WTC11 (cell line): ENCODE results near the gene MXD3. TPM values are rescaled to one million over a fixed set of nuclear protein-coding genes. Genes with fewer than 3 reads are reported as not detected.
"Not testable (repeated sequence)": the region's sequence is repeated elsewhere in the genome, so short reads cannot be mapped to it uniquely, and the experiment has no call there.

Experiments
- ATAC-seq: fragments of 200-7000 bp; cut with Tn5 transposase; 2 replicates; pipeline ENCODE4 v1.10.0; 2021; ENCODE audit warnings: mild to moderate bottlenecking, moderate library complexity
- CTCF ChIA-PET: fragments of 300-600 bp; sonication (Branson Sonifier 250); formaldehyde crosslinking; loops from one replicate; lab custom pipeline; 2021; ENCODE audit warnings: antibody characterized with exemption; lab: Charles Lee
- POLR2A ChIA-PET: fragments of 350-600 bp; sonication (Branson Sonifier 250); formaldehyde crosslinking; loops from one replicate; lab custom pipeline; 2021; ENCODE audit warnings: antibody characterized with exemption; lab: Charles Lee
- DNase-seq: peaks from one replicate; pipeline ENCODE4 v3.0.0; 2021; ENCODE audit warnings: low spot score
- H3K27ac Mint-ChIP-seq: 2 replicates; pipeline ENCODE4 v1.8.0; 2021; ENCODE audit warnings: mixed read lengths
- H3K27me3 Mint-ChIP-seq: 2 replicates; pipeline ENCODE4 v1.8.0; 2021; ENCODE audit warnings: low read depth, mild to moderate bottlenecking, moderate library complexity, mixed read lengths
- H3K36me3 Mint-ChIP-seq: 2 replicates; pipeline ENCODE4 v1.8.0; 2021; ENCODE audit warnings: mixed read lengths
- H3K4me1 Mint-ChIP-seq: 2 replicates; pipeline ENCODE4 v1.8.0; 2022; ENCODE audit warnings: mixed read lengths
- H3K4me3 Mint-ChIP-seq: 2 replicates; pipeline ENCODE4 v1.8.0; 2021; ENCODE audit warnings: mild to moderate bottlenecking, moderate library complexity, mixed read lengths
- H3K9me3 Mint-ChIP-seq: 2 replicates; pipeline ENCODE4 v1.8.0; 2021; ENCODE audit warnings: mixed read lengths
- ARID4B ChIP-seq: sonication (generic); formaldehyde crosslinking; IDR thresholded peaks from 2 replicates; pipeline ENCODE4 v1.8.0; 2023; ENCODE audit warnings: missing genetic modification reagents, mild to moderate bottlenecking, borderline replicate concordance
- CDX4 ChIP-seq: fragments of 250-450 bp; sonication (Bioruptor Pico); IDR thresholded peaks from 2 replicates; pipeline ENCODE4 v1.9.0; 2021; ENCODE audit warnings: moderate library complexity, mild to moderate bottlenecking, inconsistent platforms, borderline replicate concordance
- E2F5 ChIP-seq: sonication (generic); formaldehyde crosslinking; IDR thresholded peaks from 2 replicates; pipeline ENCODE4 v1.8.1; 2022; ENCODE audit warnings: mild to moderate bottlenecking, moderate library complexity, missing genetic modification reagents
- EMX1 ChIP-seq: fragments of 250-450 bp; sonication (Bioruptor Pico); IDR thresholded peaks from 2 replicates; pipeline ENCODE4 v1.8.0; 2021; ENCODE audit warnings: mild to moderate bottlenecking
- NR1H2 ChIP-seq: sonication (generic); formaldehyde crosslinking; IDR thresholded peaks from 2 replicates; pipeline ENCODE4 v1.9.0; 2021; ENCODE audit warnings: mild to moderate bottlenecking, moderate library complexity, missing genetic modification reagents
- SMAD3 ChIP-seq: sonication (generic); formaldehyde crosslinking; IDR thresholded peaks from 2 replicates; pipeline ENCODE4 v1.8.0; 2022; ENCODE audit warnings: missing genetic modification reagents, mild to moderate bottlenecking, borderline replicate concordance
- SMAD4 ChIP-seq: sonication (generic); formaldehyde crosslinking; IDR thresholded peaks from 2 replicates; pipeline ENCODE4 v1.8.0; 2022; ENCODE audit warnings: mild to moderate bottlenecking, missing genetic modification reagents
- TCF7 ChIP-seq: sonication (generic); formaldehyde crosslinking; IDR thresholded peaks from 2 replicates; pipeline ENCODE4 v1.8.0; 2022; ENCODE audit warnings: mild to moderate bottlenecking, low read depth, missing genetic modification reagents, moderate library complexity
- ZBTB43 ChIP-seq: sonication (generic); formaldehyde crosslinking; IDR thresholded peaks from 2 replicates; pipeline ENCODE4 v1.8.1; 2023; ENCODE audit warnings: mild to moderate bottlenecking, missing genetic modification reagents
- ZNF512 ChIP-seq: sonication (generic); formaldehyde crosslinking; IDR thresholded peaks from 2 replicates; pipeline ENCODE4 v1.8.1; 2022; ENCODE audit warnings: missing genetic modification reagents, borderline replicate concordance
- total RNA-seq: library from RNA; stranded (reverse); gene quantifications from 3 replicates; pipeline ENCODE4 v1.2.3, GENCODE V29; 2021

Gene MXD3
- total RNA-seq, 1 experiment from 2014 or later: 25.7 TPM

GRCh38 chr5:177261510-177261909 is 50.2 kb downstream of the MXD3 start (continued):
- no peak for TF ChIP-seq ZBTB43 (CRISPR knock-in tag)
- TF ChIP-seq ZNF512 (CRISPR knock-in tag): no peak
- TF ChIP-seq SMAD3 (CRISPR knock-in tag): no peak

GRCh38 chr5:177260961-177261360 is 50.7 kb downstream of the MXD3 start:
- Mint-ChIP-seq H3K9me3 (no peaks in the 10 kb centered on the region), H3K4me3 (no peak overlapping the region), H3K27ac (no peak overlapping the region), H3K4me1 (no peaks in the 10 kb centered on the region), H3K36me3 (peaks cover 87% of the 10 kb centered on the region), H3K27me3 (no peaks in the 10 kb centered on the region)
- DNase-seq (no peak), ATAC-seq (no peak)
- POLR2A ChIA-PET: no interaction called here
- CTCF ChIA-PET: interaction anchor here (0.7 kb wide), 1 partner anchor 68 kb away, joined by 4 read pairs; no protein-coding TSS in a partner anchor
- TF ChIP-seq CDX4 (CRISPR knock-in tag) (no peak), E2F5 (CRISPR knock-in tag) (no peak), SMAD3 (CRISPR knock-in tag) (no peak), TCF7 (CRISPR knock-in tag) (no peak), NR1H2 (CRISPR knock-in tag) (no peak), SMAD4 (no peak), EMX1 (CRISPR knock-in tag) (no peak), ARID4B (CRISPR knock-in tag) (no peak)

GRCh38 chr5:177258711-177259110 is 53.0 kb downstream of the MXD3 start:
- Mint-ChIP-seq H3K27ac (peak overlapping the region; percentile 79), H3K36me3 (peaks cover 81% of the 10 kb centered on the region)
- DNase-seq, H3K27me3 Mint-ChIP-seq, CTCF ChIA-PET, POLR2A ChIA-PET, H3K4me3 Mint-ChIP-seq, H3K4me1 Mint-ChIP-seq, ATAC-seq, H3K9me3 Mint-ChIP-seq: not testable (repeated sequence)

Other genes with a start within 250 kb of the MXD3 start
- 108 to 122 TPM (median 111 TPM) in 3 replicates for gene FGFR4, start 225.0 kb downstream of the MXD3 start, total RNA-seq
- 144 to 153 TPM (median 148 TPM) in 3 replicates for gene NSD1, start 178.1 kb downstream of the MXD3 start, total RNA-seq
- gene RAB24, start 8.2 kb downstream of the MXD3 start, total RNA-seq: 37.0 to 40.2 TPM (median 38.0 TPM) in 3 replicates
- gene PRELID1, start 8.1 kb downstream of the MXD3 start, total RNA-seq: 235 to 273 TPM (median 245 TPM) in 3 replicates
- 141 to 162 TPM (median 147 TPM) in 3 replicates for gene LMAN2, start 39.8 kb upstream of the MXD3 start, total RNA-seq
- gene RGS14, start 46.0 kb upstream of the MXD3 start, total RNA-seq: 60.4 to 74.6 TPM (median 64.6 TPM) in 3 replicates
- gene SLC34A1, start 72.5 kb upstream of the MXD3 start, total RNA-seq: not detected in 3 replicates
- 0.48 TPM in 1 of 3 replicates, not detected in the others for gene PFN3, start 88.8 kb upstream of the MXD3 start, total RNA-seq
- gene F12, start 97.7 kb upstream of the MXD3 start, total RNA-seq: 10.0 to 12.8 TPM (median 12.1 TPM) in 3 replicates
- gene GRK6, start 114.8 kb upstream of the MXD3 start, total RNA-seq: 60.7 to 69.2 TPM (median 61.7 TPM) in 3 replicates
- gene PRR7, start 134.9 kb upstream of the MXD3 start, total RNA-seq: 13.1 to 14.7 TPM (median 14.6 TPM) in 3 replicates
- gene DBN1, start 161.7 kb upstream of the MXD3 start, total RNA-seq: 267 to 288 TPM (median 269 TPM) in 3 replicates
- 124 to 142 TPM (median 139 TPM) in 3 replicates for gene PDLIM7, start 185.7 kb upstream of the MXD3 start, total RNA-seq
- gene DOK3, start 197.9 kb upstream of the MXD3 start, total RNA-seq: 9.0 to 9.9 TPM (median 9.0 TPM) in 3 replicates
- gene DDX41, start 205.1 kb upstream of the MXD3 start, total RNA-seq: 136 to 156 TPM (median 137 TPM) in 3 replicates
- gene FAM193B, start 242.7 kb upstream of the MXD3 start, total RNA-seq: 95.1 to 101 TPM (median 95.6 TPM) in 3 replicates